Adipocyte (in vitro differentiated cells): ENCODE measurements around the gene SORBS1.

ENCODE experiments used
- DNase-seq: peaks from one replicate; pipeline ENCODE4 v3.0.0-alpha.2; 2015; ENCODE audit warnings: low read depth
- H3K27me3 ChIP-seq: replicated peaks from 2 replicates; pipeline ENCODE4 v1.7.0; 2013; ENCODE audit warnings: mild to moderate bottlenecking, low read length, moderate library complexity; ENCODE audit not compliant: control insufficient read depth, insufficient read depth
- H3K36me3 ChIP-seq: 2 replicates; pipeline ENCODE4 v1.7.0; 2013; ENCODE audit warnings: low read length, mild to moderate bottlenecking, moderate library complexity; ENCODE audit not compliant: control insufficient read depth, insufficient read depth, severe bottlenecking
- H3K4me1 ChIP-seq: 2 replicates; pipeline ENCODE4 v1.7.0; 2013; ENCODE audit warnings: mild to moderate bottlenecking, low read length, moderate library complexity; ENCODE audit not compliant: control insufficient read depth, insufficient read depth
- H3K4me3 ChIP-seq: 2 replicates; pipeline ENCODE4 v1.7.0; 2013; ENCODE audit warnings: mild to moderate bottlenecking, low read length, moderate library complexity
- H3K9ac ChIP-seq: 2 replicates; pipeline ENCODE4 v1.7.0; 2013; ENCODE audit warnings: mild to moderate bottlenecking, low read length, moderate library complexity
- H3K9me3 ChIP-seq: 2 replicates; pipeline ENCODE4 v1.7.0; 2013; ENCODE audit warnings: mild to moderate bottlenecking, low read length, moderate library complexity; ENCODE audit not compliant: control insufficient read depth

The SORBS1 gene

DNA sequence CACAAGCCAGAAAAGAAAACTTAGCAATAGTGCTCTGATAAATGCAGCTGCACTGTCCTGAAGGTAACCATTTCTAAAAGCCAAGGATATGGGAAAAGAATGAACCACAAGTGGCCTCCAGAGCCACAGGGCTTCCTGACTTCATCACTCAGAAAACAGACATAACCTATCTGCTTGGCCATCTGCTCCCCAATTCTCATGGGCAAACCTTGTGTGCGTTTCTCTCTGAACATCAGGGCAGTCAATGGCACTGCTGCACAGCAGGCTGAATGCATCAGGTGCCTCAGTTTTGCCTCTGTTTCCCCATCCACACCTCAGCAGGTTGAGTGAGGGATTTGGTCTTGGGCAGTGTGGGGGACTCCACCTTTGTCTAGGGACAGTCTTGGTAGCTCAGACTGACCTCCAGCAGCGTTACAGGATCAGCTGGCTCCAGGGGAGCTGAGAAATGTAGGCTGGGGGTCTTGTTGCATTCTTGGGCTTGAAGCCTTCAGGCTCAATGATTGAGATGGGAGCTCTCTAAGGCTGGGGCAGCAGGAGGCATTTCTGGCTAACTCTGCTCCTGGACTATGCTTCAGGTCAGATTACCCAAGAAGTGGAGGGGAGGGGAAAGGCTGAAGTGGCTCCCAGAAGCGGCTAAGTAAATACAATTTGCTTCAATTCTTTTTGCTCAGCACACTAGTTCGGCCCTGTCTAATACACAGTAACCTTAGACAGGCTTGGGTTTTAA lies 246.8 kb downstream of the SORBS1 start:
- no peak for DNase-seq
- H3K4me3 ChIP-seq, result no peak overlapping the region

DNA sequence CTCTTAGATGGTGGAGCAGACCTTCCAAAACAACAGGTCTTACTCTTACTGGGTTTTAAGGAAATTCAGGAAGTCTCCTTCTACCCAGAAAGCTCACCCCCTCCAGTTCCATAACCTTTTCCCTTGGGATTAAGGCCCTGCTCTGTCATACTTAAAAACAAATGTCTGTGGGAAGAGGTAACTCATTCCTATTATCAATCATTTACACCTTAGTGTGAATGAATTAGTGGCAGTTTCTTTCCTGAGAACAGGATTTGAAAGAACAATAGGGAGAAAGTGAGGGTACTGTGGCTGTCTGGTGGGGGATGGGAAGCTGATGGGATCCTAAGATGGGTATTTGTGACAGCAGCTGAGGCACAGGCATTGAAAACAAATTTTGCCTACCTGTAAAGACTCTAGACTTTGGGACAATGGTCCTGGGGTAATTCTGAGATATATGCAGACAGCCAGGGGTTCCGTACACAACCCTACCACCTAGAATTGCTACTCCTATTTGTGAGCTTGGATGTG lies 248.1 kb downstream of the SORBS1 start:
- Histone ChIP-seq H3K4me3 (no peak overlapping the region), H3K27me3 (no peaks in the 10 kb centered on the region), H3K36me3 (peaks cover 48% of the 10 kb centered on the region), H3K9me3 (no peaks in the 10 kb centered on the region), H3K9ac (no peak overlapping the region), H3K4me1 (peaks cover 15% of the 10 kb centered on the region)
- DNase-seq, result no peak

More for the DNA sequence above, 246.8 kb downstream of the SORBS1 start:
- Histone ChIP-seq H3K36me3 (peaks cover 48% of the 10 kb centered on the region), H3K4me1 (peaks cover 3% of the 10 kb centered on the region), H3K9me3 (no peaks in the 10 kb centered on the region), H3K27me3 (no peaks in the 10 kb centered on the region), H3K9ac (no peak overlapping the region)

- Histone ChIP-seq H3K4me1 (peaks cover 20% of the 10 kb centered on the region), H3K4me3 (no peak overlapping the region)
- DNase-seq, result no peak
Measured at GRCh38 chr10:95312257-95312656, 248.9 kb downstream of the SORBS1 start.

GRCh38 chr10:95309958-95310357 lies 251.2 kb downstream of the SORBS1 start:
- no peaks in the 10 kb centered on the region for H3K27me3 ChIP-seq
- no peaks in the 10 kb centered on the region for H3K9me3 ChIP-seq
- DNase-seq, result no peak
- H3K9ac ChIP-seq, result no peak overlapping the region
- peaks cover 25% of the 10 kb centered on the region for H3K36me3 ChIP-seq
- H3K4me1 ChIP-seq, result peaks cover 20% of the 10 kb centered on the region
- no peak overlapping the region for H3K4me3 ChIP-seq

More at GRCh38 chr10:95312257-95312656, 248.9 kb downstream of the SORBS1 start:
- Histone ChIP-seq H3K9me3 (no peaks in the 10 kb centered on the region), H3K27me3 (no peaks in the 10 kb centered on the region), H3K36me3 (peaks cover 45% of the 10 kb centered on the region), H3K9ac (no peak overlapping the region)

DNA sequence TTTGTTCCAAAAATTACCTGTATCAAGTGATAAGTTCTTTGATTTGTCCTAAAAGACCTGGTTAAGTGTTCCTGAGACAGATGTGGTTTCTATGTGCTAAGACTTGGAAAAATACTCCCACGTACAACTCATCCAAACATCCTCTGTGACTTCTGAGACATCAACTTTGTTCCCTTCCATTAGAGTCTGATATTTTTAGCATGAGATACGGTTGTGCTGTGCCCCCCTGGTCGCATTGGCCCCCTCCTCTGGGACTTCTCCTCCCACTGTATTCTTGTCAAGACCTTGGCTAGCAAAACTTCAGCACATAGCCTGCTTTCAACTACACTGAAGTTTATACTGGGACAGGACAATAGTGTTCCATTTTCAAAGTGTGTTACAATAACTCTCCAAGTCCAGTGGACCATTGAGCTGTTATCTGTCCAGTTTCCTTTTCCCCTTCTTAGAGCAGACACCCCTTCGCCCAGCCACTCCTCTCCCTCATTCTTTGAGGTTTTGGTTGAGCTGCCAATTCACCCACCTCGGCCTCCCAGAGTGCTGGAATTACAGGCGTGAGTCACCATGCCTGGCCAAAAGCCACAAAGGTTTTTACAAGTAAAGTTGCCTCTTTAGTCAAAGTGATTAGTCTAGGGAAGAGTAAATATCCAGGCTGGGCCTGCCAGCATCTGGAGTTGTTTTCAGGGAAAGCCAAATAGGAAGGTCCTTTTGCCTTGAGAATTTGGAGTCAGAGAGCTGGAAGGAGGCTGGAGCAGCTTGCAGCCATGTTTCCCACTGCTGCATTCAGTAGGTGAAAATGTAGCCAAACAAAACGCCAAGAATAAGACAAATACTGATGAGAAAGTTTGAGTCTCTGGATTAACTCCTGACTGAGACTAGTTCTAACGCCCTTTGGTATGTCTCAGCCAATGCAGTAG lies 252.5 kb downstream of the SORBS1 start:
- Histone ChIP-seq H3K9ac (peak overlapping the region; percentile 55), H3K4me3 (peak overlapping the region; percentile 42), H3K4me1 (peaks cover 20% of the 10 kb centered on the region), H3K9me3 (no peaks in the 10 kb centered on the region), H3K27me3 (no peaks in the 10 kb centered on the region), H3K36me3 (peaks cover 12% of the 10 kb centered on the region)
- peak; percentile 95 for DNase-seq

GRCh38 chr10:95306851-95307250 lies 254.3 kb downstream of the SORBS1 start:
- no peak for DNase-seq
- peaks cover 20% of the 10 kb centered on the region for H3K4me1 ChIP-seq
- H3K36me3 ChIP-seq, result no peaks in the 10 kb centered on the region
- no peaks in the 10 kb centered on the region for H3K27me3 ChIP-seq
- no peak overlapping the region for H3K4me3 ChIP-seq
- H3K9me3 ChIP-seq, result no peaks in the 10 kb centered on the region
- no peak overlapping the region for H3K9ac ChIP-seq

DNA sequence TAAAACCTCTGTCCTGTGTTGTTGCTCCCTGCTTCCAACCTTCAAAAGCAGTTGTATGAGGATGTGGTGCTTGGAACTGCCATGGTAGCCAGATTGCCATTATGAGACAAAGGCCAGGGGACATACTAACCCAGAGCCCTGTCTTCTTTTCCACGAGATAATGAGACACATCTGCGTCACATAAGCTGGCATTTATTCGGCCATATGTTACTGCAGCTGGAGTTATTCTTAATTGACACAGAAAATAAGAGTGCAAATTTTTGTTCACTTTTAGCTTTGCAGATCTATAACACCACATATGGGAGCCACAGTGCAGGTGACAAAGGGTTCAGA lies 254.9 kb downstream of the SORBS1 start:
- H3K4me1 ChIP-seq, result peaks cover 20% of the 10 kb centered on the region
- no peak overlapping the region for H3K4me3 ChIP-seq
- no peaks in the 10 kb centered on the region for H3K27me3 ChIP-seq
- DNase-seq, result no peak
- no peak overlapping the region for H3K9ac ChIP-seq
- H3K36me3 ChIP-seq, result no peaks in the 10 kb centered on the region
- no peaks in the 10 kb centered on the region for H3K9me3 ChIP-seq

GRCh38 chr10:95305606-95306317 lies 255.4 kb downstream of the SORBS1 start:
- Histone ChIP-seq H3K4me3 (no peak overlapping the region), H3K36me3 (no peaks in the 10 kb centered on the region), H3K4me1 (peaks cover 20% of the 10 kb centered on the region), H3K27me3 (no peaks in the 10 kb centered on the region), H3K9me3 (no peaks in the 10 kb centered on the region), H3K9ac (no peak overlapping the region)
- no peak for DNase-seq

DNA sequence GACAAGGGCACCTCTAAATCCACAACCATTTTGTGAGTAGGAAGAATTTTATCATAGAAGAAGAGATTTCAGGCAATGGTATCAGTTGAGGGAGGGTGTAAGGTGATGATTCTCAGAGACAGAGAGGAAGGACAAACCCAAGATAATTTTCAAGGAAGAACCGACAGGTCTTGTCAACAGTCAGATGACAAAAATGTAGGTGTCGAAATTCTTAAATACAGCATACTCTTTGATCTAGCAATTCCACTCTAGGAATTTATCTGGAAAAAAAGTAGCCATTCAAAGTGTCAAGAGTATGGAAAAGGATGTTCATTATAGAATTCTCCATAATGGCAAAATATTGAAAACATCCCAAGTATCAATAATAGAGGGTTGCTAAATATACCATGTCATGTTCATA lies 256.2 kb downstream of the SORBS1 start:
- Histone ChIP-seq H3K4me3 (no peak overlapping the region), H3K9ac (no peak overlapping the region), H3K27me3 (no peaks in the 10 kb centered on the region), H3K36me3 (no peaks in the 10 kb centered on the region), H3K4me1 (peaks cover 20% of the 10 kb centered on the region), H3K9me3 (no peaks in the 10 kb centered on the region)
- DNase-seq, result no peak

DNA sequence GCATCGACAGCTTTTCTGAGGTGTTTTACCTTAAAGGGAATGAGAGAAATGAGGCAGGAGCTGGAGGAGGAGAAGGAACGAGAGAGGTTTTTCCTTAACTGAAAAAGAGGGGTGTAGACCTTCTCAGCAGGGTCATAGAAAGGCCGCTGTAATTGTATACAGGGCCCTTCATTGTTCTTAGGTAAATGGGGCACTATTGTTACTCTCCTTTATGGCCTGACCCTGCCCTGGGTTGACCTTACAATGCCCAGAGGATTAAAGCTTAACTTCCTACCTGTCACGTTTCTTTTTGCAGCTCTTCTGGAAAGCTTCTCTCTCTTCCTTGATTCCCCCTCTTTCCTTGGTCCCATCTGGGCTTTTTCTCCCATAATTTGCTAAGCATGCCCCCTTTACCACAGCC lies 256.7 kb downstream of the SORBS1 start:
- no peak for DNase-seq
- Histone ChIP-seq H3K4me1 (peaks cover 17% of the 10 kb centered on the region), H3K27me3 (no peaks in the 10 kb centered on the region), H3K9me3 (no peaks in the 10 kb centered on the region), H3K9ac (no peak overlapping the region), H3K36me3 (no peaks in the 10 kb centered on the region), H3K4me3 (no peak overlapping the region)

DNA sequence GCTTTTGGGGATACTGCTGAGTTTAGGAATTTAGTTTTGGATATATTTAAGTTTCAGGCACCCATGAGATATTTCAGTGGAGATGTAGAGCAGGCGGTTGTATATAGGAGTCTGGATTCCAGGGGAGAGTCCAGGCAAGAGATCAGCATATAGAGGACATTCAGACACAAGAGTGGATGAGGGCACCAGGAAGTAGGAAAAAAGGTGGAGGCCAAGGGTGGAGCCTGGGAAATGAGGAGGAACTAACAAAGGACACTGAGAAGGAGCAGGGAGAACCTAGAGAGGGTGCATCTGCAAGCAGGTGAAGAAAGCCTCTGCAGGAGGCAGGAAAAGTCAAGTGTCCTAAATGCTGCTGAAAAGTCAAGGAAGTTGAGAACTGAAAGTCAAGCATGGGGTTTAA lies 257.2 kb downstream of the SORBS1 start:
- H3K9me3 ChIP-seq, result no peaks in the 10 kb centered on the region
- H3K4me3 ChIP-seq, result no peak overlapping the region
- no peak overlapping the region for H3K9ac ChIP-seq
- no peak for DNase-seq
- H3K4me1 ChIP-seq, result peaks cover 12% of the 10 kb centered on the region
- H3K36me3 ChIP-seq, result no peaks in the 10 kb centered on the region
- H3K27me3 ChIP-seq, result no peaks in the 10 kb centered on the region
